Suprapubic skin (tissue), 4 donors: ENCODE data around the gene USP40. TPM values are rescaled to one million over a fixed set of nuclear protein-coding genes. Genes with fewer than 3 reads are reported as not detected.

Experiments used
- DNase-seq, 2 donors: peaks; one replicate each; pipeline ENCODE4 v3.0.0-alpha.2; 2019; ENCODE audit warnings: low spot score in 2 of 2
- H3K27ac ChIP-seq: fragments of 200-600 bp; sonication (generic); one replicate; pipeline ENCODE4 v1.5.1; 2019
- H3K27me3 ChIP-seq: fragments of 200-600 bp; sonication (generic); one replicate; pipeline ENCODE4 v1.5.1; 2019
- H3K36me3 ChIP-seq: fragments of 200-600 bp; sonication (generic); one replicate; pipeline ENCODE4 v1.5.1; 2019
- H3K4me1 ChIP-seq: fragments of 200-600 bp; sonication (generic); one replicate; pipeline ENCODE4 v1.5.1; 2019
- H3K4me3 ChIP-seq: fragments of 200-600 bp; sonication (generic); one replicate; pipeline ENCODE4 v1.5.1; 2019; ENCODE audit warnings: mild to moderate bottlenecking
- H3K9me3 ChIP-seq: fragments of 200-600 bp; sonication (generic); one replicate; pipeline ENCODE4 v1.5.1; 2019
- EP300 ChIP-seq: sonication (generic); formaldehyde crosslinking; IDR thresholded peaks from one replicate; pipeline ENCODE4 v1.6.1; 2017; ENCODE audit warnings: antibody characterized with exemption
- POLR2A ChIP-seq, 2 donors: fragments of 450-650 bp; IDR thresholded peaks; one replicate each; pipeline ENCODE4 v1.6.1; 2017; ENCODE audit warnings: antibody characterized with exemption in 2 of 2, mild to moderate bottlenecking in 2 of 2, moderate library complexity in 2 of 2
- POLR2AphosphoS5 ChIP-seq, 3 donors: sonication (generic); formaldehyde crosslinking; IDR thresholded peaks; one replicate each; pipeline ENCODE4 v1.6.1; 2017; ENCODE audit warnings: antibody characterized with exemption in 3 of 3
- WGBS: methylation state at CpG from one replicate; pipeline ENCODE4 v1.1.5; 2018; 5-methylcytosine and 5-hydroxymethylcytosine counted together
- total RNA-seq, 4 donors: library from RNA; depleted of rRNA; stranded (reverse); fragments of >200 nt; gene quantifications; one replicate each; pipeline ENCODE4 v1.1.0, GENCODE V29; 2016
- TF ChIP-seq, protein P1 (sequence below), 2 donors: fragments of 200-600 bp in 1 of 2; fragments of 450-650 bp in 1 of 2; sonication (generic) in 1 of 2; IDR thresholded peaks; one replicate each; pipeline ENCODE4 v1.5.1; 2016 to 2019; ENCODE audit warnings: antibody characterized with exemption in 2 of 2, mild to moderate bottlenecking in 1 of 2, moderate library complexity in 1 of 2

The USP40 gene, protein sequence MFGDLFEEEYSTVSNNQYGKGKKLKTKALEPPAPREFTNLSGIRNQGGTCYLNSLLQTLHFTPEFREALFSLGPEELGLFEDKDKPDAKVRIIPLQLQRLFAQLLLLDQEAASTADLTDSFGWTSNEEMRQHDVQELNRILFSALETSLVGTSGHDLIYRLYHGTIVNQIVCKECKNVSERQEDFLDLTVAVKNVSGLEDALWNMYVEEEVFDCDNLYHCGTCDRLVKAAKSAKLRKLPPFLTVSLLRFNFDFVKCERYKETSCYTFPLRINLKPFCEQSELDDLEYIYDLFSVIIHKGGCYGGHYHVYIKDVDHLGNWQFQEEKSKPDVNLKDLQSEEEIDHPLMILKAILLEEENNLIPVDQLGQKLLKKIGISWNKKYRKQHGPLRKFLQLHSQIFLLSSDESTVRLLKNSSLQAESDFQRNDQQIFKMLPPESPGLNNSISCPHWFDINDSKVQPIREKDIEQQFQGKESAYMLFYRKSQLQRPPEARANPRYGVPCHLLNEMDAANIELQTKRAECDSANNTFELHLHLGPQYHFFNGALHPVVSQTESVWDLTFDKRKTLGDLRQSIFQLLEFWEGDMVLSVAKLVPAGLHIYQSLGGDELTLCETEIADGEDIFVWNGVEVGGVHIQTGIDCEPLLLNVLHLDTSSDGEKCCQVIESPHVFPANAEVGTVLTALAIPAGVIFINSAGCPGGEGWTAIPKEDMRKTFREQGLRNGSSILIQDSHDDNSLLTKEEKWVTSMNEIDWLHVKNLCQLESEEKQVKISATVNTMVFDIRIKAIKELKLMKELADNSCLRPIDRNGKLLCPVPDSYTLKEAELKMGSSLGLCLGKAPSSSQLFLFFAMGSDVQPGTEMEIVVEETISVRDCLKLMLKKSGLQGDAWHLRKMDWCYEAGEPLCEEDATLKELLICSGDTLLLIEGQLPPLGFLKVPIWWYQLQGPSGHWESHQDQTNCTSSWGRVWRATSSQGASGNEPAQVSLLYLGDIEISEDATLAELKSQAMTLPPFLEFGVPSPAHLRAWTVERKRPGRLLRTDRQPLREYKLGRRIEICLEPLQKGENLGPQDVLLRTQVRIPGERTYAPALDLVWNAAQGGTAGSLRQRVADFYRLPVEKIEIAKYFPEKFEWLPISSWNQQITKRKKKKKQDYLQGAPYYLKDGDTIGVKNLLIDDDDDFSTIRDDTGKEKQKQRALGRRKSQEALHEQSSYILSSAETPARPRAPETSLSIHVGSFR
- 100 to 1,000 TPM in 1 of 4 donors, 10 to 100 TPM in 3; 16.2 to 125 (median 40.1) TPM for total RNA-seq

DNA sequence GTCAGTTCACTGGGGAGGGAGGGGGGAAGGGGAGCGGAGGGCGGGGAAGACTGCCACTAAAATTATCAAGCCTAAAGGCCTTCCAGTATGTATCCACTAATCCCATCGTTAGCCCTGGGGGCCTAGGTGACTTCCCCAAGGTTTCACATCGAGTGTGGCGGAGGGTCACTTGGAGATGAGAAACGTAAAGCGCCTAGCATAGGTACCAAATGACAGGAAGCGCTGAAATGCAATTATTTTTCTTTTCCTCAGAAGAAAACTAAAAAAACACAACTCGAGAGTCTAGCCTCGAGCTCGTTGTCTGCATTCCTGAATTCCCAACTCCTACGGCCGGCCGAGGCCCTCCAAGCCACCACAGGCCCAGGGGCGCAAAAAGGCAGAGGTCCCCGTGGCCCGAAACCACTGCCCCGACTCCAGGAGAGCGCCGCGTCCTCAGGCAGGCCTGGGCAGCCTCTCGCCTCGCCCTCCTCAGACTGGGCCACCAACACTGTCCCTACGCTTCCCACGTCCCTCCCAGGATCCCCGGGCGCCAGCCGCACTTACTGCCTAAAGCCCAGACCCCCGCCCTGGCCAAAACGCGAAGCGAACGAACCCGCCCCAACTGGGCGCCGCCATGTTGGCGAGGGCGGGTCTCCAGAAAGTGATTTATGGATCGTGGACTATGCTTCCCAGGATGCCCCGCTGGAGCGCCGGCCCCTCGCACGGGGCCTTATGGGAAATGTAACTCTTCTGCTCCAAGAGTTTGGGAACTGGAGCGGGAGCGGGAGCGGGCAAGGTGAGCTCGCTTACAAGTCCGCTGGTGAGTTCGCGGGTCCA lies at the start of gene USP40:
TSS of gene USP40 (minus strand) at position 642 of the 816 bp plus-strand sequence. CDS start 1,228 bp downstream, outside the sequence.
- Histone ChIP-seq H3K36me3 (no peaks in the 10 kb centered on the region), H3K4me3 (peak within 1 kb of the TSS; percentile 74), H3K27ac (peak within 1 kb of the TSS; percentile 96), H3K27me3 (no peaks in the 10 kb centered on the region), H3K4me1 (peaks cover 16% of the 10 kb centered on the region), H3K9me3 (no peaks in the 10 kb centered on the region)
- TF ChIP-seq EP300 (no peak), POLR2AphosphoS5 (IDR thresholded peaks at IDR 0.05) (peak; percentile 25 to 79 (median 77)), POLR2A (IDR thresholded peaks at IDR 0.05) (peak in 1 of 2 donors; percentile 77)
- TF ChIP-seq, protein P1, sequence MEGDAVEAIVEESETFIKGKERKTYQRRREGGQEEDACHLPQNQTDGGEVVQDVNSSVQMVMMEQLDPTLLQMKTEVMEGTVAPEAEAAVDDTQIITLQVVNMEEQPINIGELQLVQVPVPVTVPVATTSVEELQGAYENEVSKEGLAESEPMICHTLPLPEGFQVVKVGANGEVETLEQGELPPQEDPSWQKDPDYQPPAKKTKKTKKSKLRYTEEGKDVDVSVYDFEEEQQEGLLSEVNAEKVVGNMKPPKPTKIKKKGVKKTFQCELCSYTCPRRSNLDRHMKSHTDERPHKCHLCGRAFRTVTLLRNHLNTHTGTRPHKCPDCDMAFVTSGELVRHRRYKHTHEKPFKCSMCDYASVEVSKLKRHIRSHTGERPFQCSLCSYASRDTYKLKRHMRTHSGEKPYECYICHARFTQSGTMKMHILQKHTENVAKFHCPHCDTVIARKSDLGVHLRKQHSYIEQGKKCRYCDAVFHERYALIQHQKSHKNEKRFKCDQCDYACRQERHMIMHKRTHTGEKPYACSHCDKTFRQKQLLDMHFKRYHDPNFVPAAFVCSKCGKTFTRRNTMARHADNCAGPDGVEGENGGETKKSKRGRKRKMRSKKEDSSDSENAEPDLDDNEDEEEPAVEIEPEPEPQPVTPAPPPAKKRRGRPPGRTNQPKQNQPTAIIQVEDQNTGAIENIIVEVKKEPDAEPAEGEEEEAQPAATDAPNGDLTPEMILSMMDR (IDR thresholded peaks at IDR 0.05): no peak
- under 1% methylated on average over 37 of the region's 51 CpGs for WGBS
- DNase-seq: peak; percentile 89 to 90

DNA sequence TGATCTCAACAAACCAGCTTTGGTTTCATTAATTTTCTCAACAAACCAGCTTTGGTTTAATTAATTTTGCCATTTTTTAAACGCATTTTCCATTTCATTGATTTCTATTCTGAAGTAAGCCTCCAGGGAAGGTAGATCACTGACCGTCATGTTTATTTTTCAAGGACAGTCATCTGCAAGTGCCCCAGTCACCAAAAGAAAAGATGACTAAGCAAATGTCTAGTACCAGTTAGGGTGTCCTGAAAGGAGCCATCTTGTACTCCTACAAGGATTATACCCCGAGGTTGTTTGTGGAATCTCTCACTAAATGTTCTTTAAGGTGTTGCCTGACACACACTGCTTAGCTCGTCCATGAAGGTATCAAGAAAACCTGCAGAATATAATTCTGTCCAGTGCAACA lies 44.7 kb upstream of the USP40 start:
- no peak for TF ChIP-seq POLR2A (IDR thresholded peaks at IDR 0.05)
- no peak for TF ChIP-seq EP300
- TF ChIP-seq, protein P1 (IDR thresholded peaks at IDR 0.05): no peak
- TF ChIP-seq POLR2AphosphoS5 (IDR thresholded peaks at IDR 0.05): no peak
- no peaks in the 10 kb centered on the region for H3K4me1 ChIP-seq
- WGBS: 81% methylated on average over 4 of the region's 4 CpGs
- H3K27me3 ChIP-seq: no peaks in the 10 kb centered on the region
- no peaks in the 10 kb centered on the region for H3K36me3 ChIP-seq
- peaks cover 4% of the 10 kb centered on the region for H3K9me3 ChIP-seq
- no peak for DNase-seq
- no peak overlapping the region for H3K4me3 ChIP-seq
- no peak overlapping the region for H3K27ac ChIP-seq

DNA sequence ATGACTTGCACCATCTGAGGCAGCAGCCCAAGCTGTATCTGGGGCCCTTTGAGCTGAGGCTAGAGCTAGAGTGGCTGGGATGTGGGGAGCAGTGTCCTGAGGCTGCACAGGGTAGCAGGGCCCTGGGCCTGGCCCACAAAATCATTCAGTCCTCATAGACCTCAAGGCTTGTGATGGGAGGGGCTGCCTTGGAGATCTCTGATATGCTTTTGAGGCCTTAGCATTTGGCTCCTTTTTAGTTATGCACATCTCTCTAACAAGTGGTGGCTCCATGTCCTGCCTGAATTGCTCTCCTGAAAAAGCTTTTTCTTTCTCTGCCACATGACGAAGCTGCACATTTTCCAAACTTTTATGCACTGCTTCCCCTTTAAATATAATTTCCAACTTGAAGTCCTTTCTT lies 39.1 kb upstream of the USP40 start:
- no peaks in the 10 kb centered on the region for H3K4me1 ChIP-seq
- TF ChIP-seq POLR2AphosphoS5 (IDR thresholded peaks at IDR 0.05): no peak
- H3K9me3 ChIP-seq: no peaks in the 10 kb centered on the region
- H3K27me3 ChIP-seq: no peaks in the 10 kb centered on the region
- H3K4me3 ChIP-seq: no peak overlapping the region
- no peaks in the 10 kb centered on the region for H3K36me3 ChIP-seq
- no peak for DNase-seq
- no peak overlapping the region for H3K27ac ChIP-seq
- WGBS: 87% methylated on average over 1 of the region's 1 CpG

DNA sequence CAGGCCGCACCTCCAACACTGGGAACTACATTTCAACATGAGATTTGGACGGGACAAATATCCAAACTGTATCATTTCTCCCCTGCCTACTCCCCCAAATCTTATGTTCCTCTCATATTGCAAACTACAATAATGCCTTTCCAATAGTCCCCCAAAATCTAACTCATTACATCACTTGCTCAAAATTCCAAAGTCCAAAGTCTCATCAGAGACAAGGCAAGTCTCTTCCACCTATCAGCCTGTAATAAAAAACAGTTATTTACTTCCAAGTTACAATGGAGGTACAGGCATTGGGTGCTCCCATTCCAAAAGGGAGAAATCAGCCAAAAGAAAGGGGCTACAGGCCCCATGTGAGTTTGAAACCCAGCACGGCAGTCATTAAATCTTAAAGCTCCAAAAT lies 38.2 kb upstream of the USP40 start:
- WGBS: 89% methylated on average over 3 of the region's 3 CpGs
- Histone ChIP-seq H3K27ac (no peak overlapping the region), H3K27me3 (no peaks in the 10 kb centered on the region), H3K4me3 (no peak overlapping the region), H3K36me3 (no peaks in the 10 kb centered on the region), H3K9me3 (no peaks in the 10 kb centered on the region), H3K4me1 (no peaks in the 10 kb centered on the region)
- TF ChIP-seq POLR2A (IDR thresholded peaks at IDR 0.05) (no peak), POLR2AphosphoS5 (IDR thresholded peaks at IDR 0.05) (no peak), EP300 (no peak)
- TF ChIP-seq, protein P1 (IDR thresholded peaks at IDR 0.05): no peak
- DNase-seq: no peak

DNA sequence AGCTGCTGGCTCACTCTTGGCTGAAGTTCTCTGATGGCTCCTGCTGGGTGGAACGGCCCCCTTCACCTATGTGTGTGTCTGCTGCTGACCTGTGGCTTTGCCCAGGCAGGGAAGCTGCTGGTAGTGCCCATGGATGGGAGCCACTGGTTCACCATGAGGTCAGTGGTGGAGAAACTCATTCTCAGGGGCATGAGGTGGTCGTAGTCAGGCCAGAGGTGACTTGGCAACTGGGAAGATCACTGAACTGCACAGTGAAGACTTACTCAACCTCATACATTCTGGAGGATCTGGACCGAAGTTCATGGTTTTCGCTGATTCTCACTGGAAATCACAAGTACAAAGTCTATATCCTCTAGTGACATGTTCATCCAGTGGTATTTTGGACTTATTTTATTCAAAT lies 36.9 kb upstream of the USP40 start:
- Histone ChIP-seq H3K9me3 (no peaks in the 10 kb centered on the region), H3K36me3 (no peaks in the 10 kb centered on the region), H3K4me3 (no peak overlapping the region), H3K27me3 (no peaks in the 10 kb centered on the region), H3K4me1 (no peaks in the 10 kb centered on the region), H3K27ac (no peak overlapping the region)
- WGBS: 94% methylated on average over 4 of the region's 4 CpGs
- TF ChIP-seq POLR2AphosphoS5 (IDR thresholded peaks at IDR 0.05) (no peak), EP300 (no peak), POLR2A (IDR thresholded peaks at IDR 0.05) (no peak)
- TF ChIP-seq, protein P1 (IDR thresholded peaks at IDR 0.05): no peak
- DNase-seq: no peak
